ENCODE data around the gene SLC30A9. TPM values are rescaled to one million over a fixed set of nuclear protein-coding genes. Genes with fewer than 3 reads are reported as not detected.

The SLC30A9 gene
- polyA plus RNA-seq, 2 of the 4 experiments (the other 2 are of a cell fraction), result 28.7 to 57.6 TPM

GRCh38 chr4:42136371-42136770 lies 146.0 kb downstream of the SLC30A9 start:
- H3K4me3 ChIP-seq, result no peak overlapping the region
- FAIRE-seq, result no peak
- 7% methylated on average over 3 of the region's 3 CpGs for WGBS (ENCODE audit: missing lambda C conversion rate)
- ChIA-PET POLR2A (no interaction called here), CTCF (no interaction called here)
- TF ChIP-seq CTCF (IDR thresholded peaks at IDR 0.05), result no peak
- TF ChIP-seq JUNB (IDR thresholded peaks at IDR 0.05), result no peak
- TF ChIP-seq PBX3 (IDR thresholded peaks at IDR 0.05), result no peak
- no peak for TF ChIP-seq FOSL2 (IDR thresholded peaks at IDR 0.05)
- TF ChIP-seq FOSL2 (CRISPR knock-in tag; IDR thresholded peaks at IDR 0.05), result no peak
- no peak overlapping the region for H3K27ac ChIP-seq
- no peak for ATAC-seq
- no peaks in the 10 kb centered on the region for H3K4me1 ChIP-seq
- no peak for DNase-seq (ENCODE audit: low read depth in 1 of 2, low spot score in 1 of 2)
- H3K9me3 ChIP-seq, result no peaks in the 10 kb centered on the region
- H3K4me2 ChIP-seq, result no peak overlapping the region

Other genes starting within 250 kb of the SLC30A9 start
- not detected in 2 replicates for gene PHOX2B, start 241.8 kb upstream of the SLC30A9 start, polyA plus RNA-seq (2011; rRNA removed)
- not detected in 3 replicates for gene PHOX2B, start 241.8 kb upstream of the SLC30A9 start, polyA plus RNA-seq (2017; fragmentation: RNase III; extraction: RNeasy Plus Mini Kit Qiagen cat#74134 plus additional on column Dnase treatment)
- 73.4 and 88.4 TPM in 2 replicates for gene TMEM33, start 55.1 kb upstream of the SLC30A9 start, polyA plus RNA-seq (2011; rRNA removed)
- 29.0 to 32.7 TPM (median 29.1 TPM) in 3 replicates for gene TMEM33, start 55.1 kb upstream of the SLC30A9 start, polyA plus RNA-seq (2017; fragmentation: RNase III; extraction: RNeasy Plus Mini Kit Qiagen cat#74134 plus additional on column Dnase treatment)
- 0.13 and 0.14 TPM in 2 replicates for gene DCAF4L1, start 8.8 kb upstream of the SLC30A9 start, polyA plus RNA-seq (2011; rRNA removed)
- gene DCAF4L1, start 8.8 kb upstream of the SLC30A9 start, polyA plus RNA-seq (2017; fragmentation: RNase III; extraction: RNeasy Plus Mini Kit Qiagen cat#74134 plus additional on column Dnase treatment), result 0.12 to 0.20 TPM (median 0.13 TPM) in 3 replicates
- not detected in 2 replicates for gene BEND4, start 162.1 kb downstream of the SLC30A9 start, polyA plus RNA-seq (2011; rRNA removed)
- not detected in 3 replicates for gene BEND4, start 162.1 kb downstream of the SLC30A9 start, polyA plus RNA-seq (2017; fragmentation: RNase III; extraction: RNeasy Plus Mini Kit Qiagen cat#74134 plus additional on column Dnase treatment)